HCT116 (cell line): ENCODE data around the gene SOWAHC. TPM values are rescaled to one million over a fixed set of nuclear protein-coding genes. Genes with fewer than 3 reads are reported as not detected.

Experiments
- ATAC-seq: fragments of 200-7000 bp; cut with Tn5 transposase; 2 replicates; pipeline ENCODE4 v1.9.1; 2020; ENCODE audit warnings: mild to moderate bottlenecking, moderate library complexity
- BruUV-seq: library from RNA; stranded (reverse); fragments of 400-500 nt; replicated peaks from 2 replicates; lab custom pipeline; 2021; lab: Mats Ljungman, UMichigan
- CTCF ChIA-PET: fragments of 300-600 bp; sonication (Branson Sonifier 250); formaldehyde crosslinking; loops from one replicate; lab custom pipeline; 2021; ENCODE audit warnings: antibody characterized with exemption; lab: Charles Lee
- POLR2A ChIA-PET: fragments of 300-600, 350-600 bp; sonication (Branson Sonifier 250); formaldehyde crosslinking; loops from one replicate; lab custom pipeline; 2021; ENCODE audit warnings: antibody characterized with exemption; lab: Charles Lee
- RAD21 ChIA-PET, 2 experiments: fragments of 300-600 bp; sonication (Branson Sonifier 250); formaldehyde crosslinking; loops; one replicate each; lab custom pipeline; 2023; ENCODE audit warnings: low total read pairs in 2 of 2; ENCODE audit not compliant: uncharacterized antibody in 2 of 2, unreplicated experiment in 2 of 2, low non-redundant PET in 1 of 2; lab: Charles Lee
- DNase-seq: peaks from one replicate; pipeline ENCODE4 v3.0.0-alpha.2; 2010; ENCODE audit warnings: low read depth, low spot score
- H2AFZ ChIP-seq: fragments of 200-600 bp; shearing (Covaris generic), sonication (generic); 2 replicates; pipeline ENCODE4 v1.6.1; 2017; ENCODE audit warnings: low read depth, mixed run types, mixed read lengths, antibody characterized with exemption, low read length; ENCODE audit not compliant: poor library complexity, severe bottlenecking
- H3K27ac ChIP-seq: 2 replicates; pipeline ENCODE4 v1.5.1; 2012; ENCODE audit warnings: low read depth, low read length
- H3K27me3 ChIP-seq: fragments of 200-600 bp; sonication (generic); 2 replicates; pipeline ENCODE4 v1.6.1; 2016; ENCODE audit warnings: mixed run types, low read length, mixed read lengths; ENCODE audit not compliant: insufficient read depth
- H3K36me3 ChIP-seq, 2 experiments: fragments of 200-500 bp in 1 of 2; fragments of 200-600 bp in 1 of 2; sonication (Bioruptor generic) in 1 of 2; sonication (generic) in 1 of 2; 2 replicates each; pipeline versions ENCODE4 v1.5.1 to v1.6.1; 2014 to 2016; ENCODE audit warnings: low read length in 2 of 2, inconsistent platforms in 1 of 2, mixed read lengths in 1 of 2, mixed run types in 1 of 2; ENCODE audit not compliant: insufficient read depth in 2 of 2, control insufficient read depth in 1 of 2
- H3K4me1 ChIP-seq, 2 experiments: fragments of 200-600 bp in 1 of 2; sonication (generic) in 1 of 2; 2 replicates each; pipeline versions ENCODE4 v1.5.1 to v1.6.1; 2012 to 2017; ENCODE audit warnings: low read length in 2 of 2, inconsistent platforms in 1 of 2, mild to moderate bottlenecking in 1 of 2, mixed read lengths in 1 of 2, mixed run types in 1 of 2, moderate library complexity in 1 of 2; ENCODE audit not compliant: insufficient read depth in 2 of 2, control insufficient read depth in 1 of 2
- H3K4me2 ChIP-seq: fragments of 200-600 bp; sonication (generic); 2 replicates; pipeline ENCODE4 v1.6.1; 2017; ENCODE audit warnings: mixed run types, low read length, mixed read lengths
- H3K4me3 ChIP-seq, 2 experiments: fragments of 200-600 bp in 1 of 2; sonication (generic) in 1 of 2; replicated peaks in 1 of 2; 2 replicates each; pipeline ENCODE4 v1.5.1; 2011 to 2016; ENCODE audit warnings: low read length in 2 of 2, control low read depth in 1 of 2, low read depth in 1 of 2, mild to moderate bottlenecking in 1 of 2, mixed read lengths in 1 of 2, mixed run types in 1 of 2
- H3K79me2 ChIP-seq: fragments of 200-600 bp; sonication (generic); 2 replicates; pipeline ENCODE4 v1.6.1; 2017; ENCODE audit warnings: mild to moderate bottlenecking, mixed run types, low read length, moderate library complexity, mixed read lengths; ENCODE audit not compliant: insufficient read depth
- H3K9ac ChIP-seq: fragments of 200-600 bp; sonication (generic); 2 replicates; pipeline ENCODE4 v1.6.1; 2016; ENCODE audit warnings: low read length, mixed read lengths
- H3K9me2 ChIP-seq: fragments of 200-600 bp; sonication (generic), shearing (Covaris generic); 2 replicates; pipeline ENCODE4 v1.6.1; 2017; ENCODE audit warnings: mixed run types, mild to moderate bottlenecking, moderate library complexity; ENCODE audit not compliant: insufficient read depth
- H3K9me3 ChIP-seq, 2 experiments: fragments of 200-500 bp in 1 of 2; fragments of 200-600 bp in 1 of 2; sonication (Bioruptor generic) in 1 of 2; sonication (generic) in 1 of 2; 2 replicates each; pipeline ENCODE4 v1.6.1; 2014 to 2017; ENCODE audit warnings: low read length in 2 of 2, mixed read lengths in 2 of 2, inconsistent platforms in 1 of 2, low read depth in 1 of 2, mild to moderate bottlenecking in 1 of 2, mixed run types in 1 of 2, moderate library complexity in 1 of 2; ENCODE audit not compliant: control insufficient read depth in 1 of 2, insufficient read depth in 1 of 2
- H4K20me1 ChIP-seq: fragments of 200-600 bp; sonication (generic), shearing (Covaris generic); 2 replicates; pipeline ENCODE4 v1.6.1; 2017; ENCODE audit warnings: mixed run types, mild to moderate bottlenecking, moderate library complexity; ENCODE audit not compliant: insufficient read depth
- CBX3 ChIP-seq: IDR thresholded peaks from 2 replicates; pipeline ENCODE4 v1.6.1; 2012; ENCODE audit warnings: low read depth
- CEBPB ChIP-seq: IDR thresholded peaks from 2 replicates; pipeline ENCODE4 v1.6.1; 2012; ENCODE audit warnings: low read depth
- ELF1 ChIP-seq: IDR thresholded peaks from 2 replicates; pipeline ENCODE4 v1.6.1; 2012; ENCODE audit warnings: low read depth, borderline replicate concordance
- EZH2 ChIP-seq: fragments of 200-600 bp; sonication (generic); IDR thresholded peaks from 2 replicates; pipeline ENCODE4 v1.6.1; 2017; ENCODE audit warnings: antibody characterized with exemption, mixed run types
- EZH2phosphoT487 ChIP-seq: fragments of 200-600 bp; IDR thresholded peaks from 2 replicates; pipeline ENCODE4 v1.6.1; 2018; ENCODE audit warnings: antibody characterized with exemption, borderline replicate concordance
- FOSL1 ChIP-seq: IDR thresholded peaks from 2 replicates; pipeline ENCODE4 v1.6.1; 2012; ENCODE audit warnings: low read depth
- JUND ChIP-seq: IDR thresholded peaks from 2 replicates; pipeline ENCODE4 v1.6.1; 2012
- POLR2AphosphoS5 ChIP-seq: IDR thresholded peaks from 2 replicates; pipeline ENCODE4 v1.6.1; 2011; ENCODE audit warnings: mild to moderate bottlenecking, low read depth, low read length, moderate library complexity
- RAD21 ChIP-seq: IDR thresholded peaks from 2 replicates; pipeline ENCODE4 v1.6.1; 2012; ENCODE audit warnings: low read depth, mild to moderate bottlenecking
- REST ChIP-seq: IDR thresholded peaks from 2 replicates; pipeline ENCODE4 v1.6.1; 2012; ENCODE audit warnings: low read depth
- SP1 ChIP-seq: IDR thresholded peaks from 2 replicates; pipeline ENCODE4 v1.6.1; 2012; ENCODE audit warnings: low read depth
- SRF ChIP-seq: IDR thresholded peaks from 2 replicates; pipeline ENCODE4 v1.6.1; 2012; ENCODE audit warnings: low read depth
- TCF7L2 ChIP-seq: IDR thresholded peaks from 2 replicates; pipeline ENCODE4 v1.7.0; 2011; ENCODE audit warnings: borderline replicate concordance, inconsistent platforms; ENCODE audit not compliant: insufficient read depth, insufficient read length; ENCODE audit errors: extremely low read depth
- YY1 ChIP-seq: IDR thresholded peaks from 2 replicates; pipeline ENCODE4 v1.6.1; 2011; ENCODE audit warnings: low read length, low read depth, moderate library complexity, mild to moderate bottlenecking; ENCODE audit not compliant: insufficient replicate concordance; ENCODE audit errors: extremely low read depth
- ZBTB33 ChIP-seq: IDR thresholded peaks from 2 replicates; pipeline ENCODE4 v1.6.1; 2011; ENCODE audit warnings: mild to moderate bottlenecking, low read length, moderate library complexity; ENCODE audit not compliant: insufficient replicate concordance; ENCODE audit errors: extremely low read depth
- ZFX ChIP-seq: fragments of 450-650 bp; IDR thresholded peaks from 2 replicates; pipeline ENCODE4 v1.6.1; 2017
- ZNF274 ChIP-seq: fragments of 200-500 bp; sonication (Bioruptor generic); IDR thresholded peaks from 2 replicates; pipeline ENCODE4 v1.6.1; 2014; ENCODE audit warnings: mild to moderate bottlenecking, low read depth, low read length, inconsistent platforms
- intact Hi-C: fragments of 100-400 bp; cut with micrococcal nuclease; formaldehyde crosslinking; loops from 2 replicates; pipeline ENCODE4 v1.10.0; 2022
- total RNA-seq: library from RNA; stranded (reverse); gene quantifications from one replicate; pipeline ENCODE4 v1.2.1, GENCODE V29; 2021; ENCODE audit not compliant: unreplicated experiment
- TF ChIP-seq, protein P1 (sequence below), 3 experiments: fragments of 200-600 bp in 1 of 3; sonication (generic) in 1 of 3; IDR thresholded peaks in 2 of 3; conservative IDR thresholded peaks in 1 of 3; 2 replicates each; pipeline ENCODE4 v1.5.1; 2012 to 2017; ENCODE audit warnings: low read depth in 2 of 3, low read length in 2 of 3, antibody characterized with exemption in 1 of 3, borderline replicate concordance in 1 of 3, control low read depth in 1 of 3, mild to moderate bottlenecking in 1 of 3, mixed read lengths in 1 of 3, mixed run types in 1 of 3, moderate library complexity in 1 of 3; ENCODE audit not compliant: insufficient read depth in 1 of 3

SOWAHC gene
- total RNA-seq, 1 experiment from 2014 or later, result 16.6 TPM

DNA sequence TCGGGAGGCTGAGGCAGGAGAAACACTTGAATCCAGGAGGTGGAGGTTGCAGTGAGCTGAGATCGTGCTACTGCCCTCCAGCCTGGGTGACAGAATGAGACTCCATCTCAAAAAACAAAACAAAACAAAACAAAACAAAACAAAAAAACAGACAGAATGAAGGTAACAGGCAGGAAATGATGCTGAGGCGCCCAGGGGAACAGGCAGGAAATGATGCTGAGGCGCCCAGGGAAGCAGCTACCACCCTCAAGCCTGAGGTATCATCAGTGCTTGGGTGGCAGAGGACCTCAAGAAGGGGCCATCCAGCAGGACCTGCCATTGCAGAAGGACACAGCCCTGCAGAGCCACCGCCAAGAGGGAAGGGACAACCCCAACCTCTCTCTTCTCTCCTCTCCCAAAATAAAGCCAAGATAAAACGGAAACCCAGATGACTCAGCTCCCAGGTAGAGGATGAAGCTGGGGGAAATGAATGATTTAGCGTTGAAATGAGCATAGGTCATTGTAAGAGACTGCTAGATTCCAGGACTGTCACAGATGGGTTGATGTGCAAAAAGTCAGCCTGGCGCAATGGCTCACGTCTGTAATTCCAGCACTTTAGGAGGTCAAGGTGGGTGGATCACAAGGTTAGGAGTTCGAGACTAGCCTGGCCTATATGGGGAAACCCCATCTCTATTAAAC, 19.3 kb downstream of the SOWAHC start:
- no peaks in the 10 kb centered on the region for H3K36me3 ChIP-seq
- H3K9me3 ChIP-seq, result no peaks in the 10 kb centered on the region
- no peak overlapping the region for H2AFZ ChIP-seq
- ATAC-seq (no peak), DNase-seq (no peak)
- ChIA-PET RAD21 (no interaction called here), CTCF (no interaction called here), POLR2A (no interaction called here)
- no peak overlapping the region for H3K4me2 ChIP-seq
- H3K27me3 ChIP-seq, result no peaks in the 10 kb centered on the region
- no TSS peak for BruUV-seq
- TF ChIP-seq FOSL1 (no peak), RAD21 (no peak), EZH2 (no peak), SP1 (no peak), CBX3 (no peak), TCF7L2 (no peak), POLR2AphosphoS5 (no peak), ZBTB33 (no peak), ZFX (no peak), REST (no peak), ELF1 (no peak), SRF (no peak), CEBPB (no peak), YY1 (no peak), JUND (no peak), ZNF274 (no peak), EZH2phosphoT487 (no peak)
- TF ChIP-seq, protein P1, sequence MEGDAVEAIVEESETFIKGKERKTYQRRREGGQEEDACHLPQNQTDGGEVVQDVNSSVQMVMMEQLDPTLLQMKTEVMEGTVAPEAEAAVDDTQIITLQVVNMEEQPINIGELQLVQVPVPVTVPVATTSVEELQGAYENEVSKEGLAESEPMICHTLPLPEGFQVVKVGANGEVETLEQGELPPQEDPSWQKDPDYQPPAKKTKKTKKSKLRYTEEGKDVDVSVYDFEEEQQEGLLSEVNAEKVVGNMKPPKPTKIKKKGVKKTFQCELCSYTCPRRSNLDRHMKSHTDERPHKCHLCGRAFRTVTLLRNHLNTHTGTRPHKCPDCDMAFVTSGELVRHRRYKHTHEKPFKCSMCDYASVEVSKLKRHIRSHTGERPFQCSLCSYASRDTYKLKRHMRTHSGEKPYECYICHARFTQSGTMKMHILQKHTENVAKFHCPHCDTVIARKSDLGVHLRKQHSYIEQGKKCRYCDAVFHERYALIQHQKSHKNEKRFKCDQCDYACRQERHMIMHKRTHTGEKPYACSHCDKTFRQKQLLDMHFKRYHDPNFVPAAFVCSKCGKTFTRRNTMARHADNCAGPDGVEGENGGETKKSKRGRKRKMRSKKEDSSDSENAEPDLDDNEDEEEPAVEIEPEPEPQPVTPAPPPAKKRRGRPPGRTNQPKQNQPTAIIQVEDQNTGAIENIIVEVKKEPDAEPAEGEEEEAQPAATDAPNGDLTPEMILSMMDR (IDR thresholded peaks at IDR 0.05 in 2 of 3, conservative IDR thresholded peaks at IDR 0.05 in 1 of 3; ENCODE audit: borderline replicate concordance in 1 of 3, insufficient read depth in 1 of 3, low read depth in 2 of 3, low read length in 2 of 3), result no peak
- no peaks in the 10 kb centered on the region for H4K20me1 ChIP-seq
- no peaks in the 10 kb centered on the region for H3K9me2 ChIP-seq
- peaks cover 0 to 9% of the 10 kb centered on the region in 2 experiments; a peak in 1 of 4 replicates for H3K4me1 ChIP-seq
- H3K79me2 ChIP-seq, result no peaks in the 10 kb centered on the region
- no peak overlapping the region for H3K4me3 ChIP-seq
- intact Hi-C loops, result no loop called here
- no peak overlapping the region for H3K9ac ChIP-seq
- no peak overlapping the region for H3K27ac ChIP-seq
